GM19035 (cell line): Measurements from ENCODE around the gene SLC51A.
"Not testable (repeated sequence)": the region's sequence is repeated elsewhere in the genome, so short reads cannot be mapped to it uniquely, and the experiment has no call there.

Experiments
- ATAC-seq: cut with Tn5 transposase; IDR thresholded peaks from one replicate; pipeline ENCODE4 v1.9.1; 2021; ENCODE audit not compliant: unreplicated experiment

SLC51A gene

DNA sequence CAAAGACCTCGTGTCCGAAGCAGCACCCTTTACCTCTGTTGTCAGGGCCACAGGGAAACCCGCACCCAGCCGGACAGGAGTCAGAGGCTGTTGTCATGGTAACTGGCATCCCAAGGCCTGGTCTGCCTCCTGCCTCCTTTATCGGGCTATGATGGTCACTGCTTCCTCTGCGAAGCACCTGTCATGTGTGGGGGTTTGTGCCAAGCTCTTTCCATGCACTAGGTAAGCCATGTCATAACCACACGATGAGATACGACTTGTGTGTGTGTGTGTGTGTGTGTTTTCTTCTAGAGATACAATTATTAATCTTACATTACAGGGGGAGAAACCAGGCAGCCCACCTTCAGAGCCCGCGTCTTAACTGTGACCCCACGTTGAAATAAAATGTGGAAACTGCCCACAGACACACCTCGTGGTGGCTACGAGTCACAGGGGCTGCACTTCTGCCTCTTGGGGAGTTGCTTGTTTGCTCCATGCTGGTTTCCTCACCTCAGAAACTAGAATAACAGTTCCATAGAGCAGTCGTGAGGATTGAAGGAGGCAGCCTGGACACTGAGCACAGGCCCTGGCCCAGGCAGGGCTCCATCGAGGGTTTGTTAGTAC lies 23.1 kb upstream of the SLC51A start:
- no peak for ATAC-seq

DNA sequence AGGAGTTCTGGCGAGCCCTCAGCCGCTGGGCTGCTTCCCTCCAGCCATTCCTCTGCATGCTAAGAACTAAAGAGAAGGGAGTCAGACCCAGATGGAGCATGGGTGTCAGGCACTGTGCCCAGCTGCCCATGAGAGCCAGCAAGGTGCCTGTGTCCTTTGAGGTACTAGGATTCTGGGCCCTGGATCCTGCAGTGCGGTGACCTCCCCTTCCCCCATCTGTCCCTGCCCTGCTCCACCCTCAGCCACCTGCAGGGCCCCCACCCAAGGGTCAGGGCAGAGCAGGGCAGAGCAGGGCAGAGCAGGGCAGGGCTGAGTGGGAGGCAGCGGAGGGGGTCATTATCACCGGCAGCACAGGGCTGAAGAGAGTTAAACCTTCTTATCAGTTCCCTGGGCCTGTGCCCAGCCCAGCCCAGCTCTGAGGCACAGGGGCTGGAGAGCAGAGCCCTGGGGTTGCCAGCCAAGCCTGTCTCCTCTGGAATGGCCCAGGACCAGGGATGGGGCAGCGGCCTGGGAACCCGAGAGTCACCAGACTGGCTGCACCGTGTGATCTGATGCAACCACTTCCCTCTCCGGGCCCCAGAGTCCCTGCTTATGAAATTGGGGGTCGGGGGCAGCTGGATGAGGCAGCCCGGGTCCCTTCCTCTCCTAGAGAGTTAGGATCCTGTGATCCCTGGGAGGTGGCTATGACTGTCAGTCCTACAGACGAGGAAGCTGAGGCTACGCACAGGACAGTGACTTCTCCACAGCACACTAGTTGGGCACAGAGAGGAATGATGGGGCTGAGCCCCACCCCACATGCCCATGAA lies 22.4 kb upstream of the SLC51A start:
- no peak for ATAC-seq

DNA sequence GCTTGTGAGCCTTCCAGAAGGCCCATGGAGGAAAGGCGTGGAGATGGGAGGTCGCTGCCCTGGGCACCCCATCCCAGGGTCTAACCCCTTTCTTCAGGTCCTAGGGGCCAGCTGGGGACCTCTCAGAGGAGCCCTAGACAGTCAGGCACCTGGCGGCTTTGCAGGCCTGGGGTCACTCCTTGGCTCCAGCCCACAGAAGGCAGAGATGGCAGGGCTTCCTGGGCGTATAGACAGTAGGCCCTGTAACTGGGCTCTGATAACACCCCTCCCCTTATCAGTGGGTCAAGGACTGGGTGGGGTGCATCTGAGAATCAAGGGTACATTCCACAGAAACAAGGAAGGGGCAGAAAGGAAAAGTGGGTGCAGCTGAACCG lies 21.8 kb upstream of the SLC51A start:
- ATAC-seq: no peak

GRCh38 chr3:196195664-196196265 lies 20.6 kb upstream of the SLC51A start:
- ATAC-seq: no peak

DNA sequence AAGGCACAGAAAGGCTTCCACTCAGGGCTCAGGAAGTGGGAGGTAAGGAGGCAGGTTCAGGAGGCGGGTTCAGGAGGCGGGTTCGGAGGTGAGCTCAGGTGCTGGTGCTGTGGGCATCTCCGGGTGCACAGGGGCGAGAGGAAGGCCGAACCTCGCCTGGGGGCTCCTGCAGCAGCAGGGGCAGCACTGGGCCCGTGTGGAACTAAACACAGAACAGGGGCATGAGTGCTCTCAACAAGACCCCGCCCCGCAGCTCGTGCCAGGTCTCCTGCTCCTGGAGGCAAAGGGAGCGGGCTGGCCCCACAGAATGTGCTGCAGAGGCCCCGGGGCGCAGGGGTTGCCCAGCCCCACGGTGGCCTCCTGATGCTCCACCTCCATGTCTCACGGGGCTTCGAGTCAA lies 18.8 kb upstream of the SLC51A start:
- ATAC-seq: no peak

GRCh38 chr3:196198081-196198675 lies 18.2 kb upstream of the SLC51A start:
- no peak for ATAC-seq

- ATAC-seq: no peak
Observed at GRCh38 chr3:196198771-196199753, 17.3 kb upstream of the SLC51A start.

- peak; percentile 49 for ATAC-seq
Observed at GRCh38 chr3:196202516-196202970, 13.8 kb upstream of the SLC51A start.

DNA sequence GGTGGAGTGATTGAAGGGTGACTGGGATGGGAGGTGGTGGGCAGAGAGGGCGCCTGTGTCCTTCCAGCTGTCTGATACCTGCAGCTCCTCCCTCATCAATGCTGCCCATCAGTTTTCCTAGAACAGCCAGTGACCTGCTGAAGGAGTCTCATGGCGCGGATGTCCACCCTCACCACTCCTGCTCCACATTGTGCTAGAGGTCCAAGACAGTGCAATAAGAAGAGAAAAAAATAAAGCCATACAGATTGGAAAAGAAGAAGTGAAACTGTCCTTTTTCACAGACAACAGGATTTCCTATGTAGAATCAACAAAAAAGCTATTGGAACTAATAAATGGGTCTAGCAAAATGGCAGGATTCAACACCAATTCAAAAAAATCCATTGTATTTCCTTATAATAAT lies 12.5 kb upstream of the SLC51A start:
- no peak for ATAC-seq

DNA sequence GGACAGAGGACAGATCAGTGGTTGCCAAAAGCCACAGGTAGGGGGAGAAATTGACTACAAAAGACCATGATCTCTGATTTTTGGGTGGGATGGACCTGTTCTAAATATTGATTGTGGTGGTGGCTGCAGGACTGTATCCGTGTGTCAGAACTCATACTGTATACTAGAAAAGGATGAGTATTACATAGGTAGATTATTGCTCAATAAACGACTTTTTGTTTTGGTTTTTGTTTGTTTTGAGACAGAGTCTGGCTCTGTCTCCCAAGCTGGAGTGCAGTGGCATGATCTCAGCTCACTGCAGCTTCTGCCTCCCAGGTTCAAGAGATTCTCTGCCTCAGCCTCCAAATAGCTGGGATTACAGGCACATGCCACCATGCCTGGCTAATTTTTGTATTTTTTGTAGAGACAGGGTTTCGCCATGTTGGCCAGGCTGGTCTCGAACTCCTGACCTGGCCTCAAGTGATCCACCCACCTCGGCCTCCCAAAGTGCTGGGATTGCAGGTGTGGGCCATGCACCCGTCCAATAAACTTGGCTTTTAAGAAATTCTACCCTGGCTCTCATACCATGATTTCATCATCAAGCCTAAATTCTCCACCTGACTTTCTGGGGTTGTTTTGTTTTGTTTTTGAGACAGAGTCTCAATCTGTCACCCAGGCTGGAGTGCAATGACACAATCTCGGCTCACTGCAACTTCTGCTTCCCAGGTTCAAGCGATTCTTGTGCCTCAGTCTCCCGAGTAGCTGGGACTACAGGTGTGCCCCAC lies 10.7 kb upstream of the SLC51A start:
- ATAC-seq: not testable (repeated sequence)

GRCh38 chr3:196207159-196207832 lies 9.0 kb upstream of the SLC51A start:
- ATAC-seq: no peak

GRCh38 chr3:196207833-196208607 lies 8.3 kb upstream of the SLC51A start:
- no peak for ATAC-seq

- ATAC-seq: no peak
Observed at GRCh38 chr3:196208942-196209695, 7.2 kb upstream of the SLC51A start.

- ATAC-seq: not testable (repeated sequence)
Observed at GRCh38 chr3:196209944-196210672, 6.2 kb upstream of the SLC51A start.

- ATAC-seq: no peak
Observed at GRCh38 chr3:196210673-196211556, 5.4 kb upstream of the SLC51A start, which contains the start of gene ZDHHC19. ZDHHC19 (minus strand) TSS chr3:196211400; CDS start chr3:196211315, 85 bp downstream.
